Epithelial cell of proximal tubule (primary cell): Measurements from ENCODE around the gene FKBP8. TPM values are rescaled to one million over a fixed set of nuclear protein-coding genes. Genes with fewer than 3 reads are reported as not detected.

Experiments used
- DNase-seq: peaks from one replicate; pipeline ENCODE4 v3.0.0-alpha.2; 2011; ENCODE audit warnings: low read depth
- H3K4me3 ChIP-seq: 2 replicates; pipeline ENCODE4 v1.5.1; 2011; ENCODE audit warnings: low read depth, mild to moderate bottlenecking, low read length
- CTCF ChIP-seq: conservative IDR thresholded peaks from 2 replicates; pipeline ENCODE4 v1.5.1; 2012; ENCODE audit warnings: low read depth, mild to moderate bottlenecking, low read length
- total RNA-seq: library from RNA; depleted of rRNA; stranded (reverse); fragments of >200 nt; gene quantifications from 2 replicates; pipeline ENCODE4 v1.2.3, GENCODE V29; 2015

Gene FKBP8
- total RNA-seq, 1 donor from 2014 or later: 315 TPM

GRCh38 chr19:18519962-18520847 is 23.2 kb downstream of the FKBP8 start:
- TF ChIP-seq CTCF: peak; percentile 68
- DNase-seq: peak; percentile 83
- peak overlapping the region; percentile 98 for H3K4me3 ChIP-seq

- no peak for TF ChIP-seq CTCF
Observed at GRCh38 chr19:18518639-18519038, 24.7 kb downstream of the FKBP8 start.

DNA sequence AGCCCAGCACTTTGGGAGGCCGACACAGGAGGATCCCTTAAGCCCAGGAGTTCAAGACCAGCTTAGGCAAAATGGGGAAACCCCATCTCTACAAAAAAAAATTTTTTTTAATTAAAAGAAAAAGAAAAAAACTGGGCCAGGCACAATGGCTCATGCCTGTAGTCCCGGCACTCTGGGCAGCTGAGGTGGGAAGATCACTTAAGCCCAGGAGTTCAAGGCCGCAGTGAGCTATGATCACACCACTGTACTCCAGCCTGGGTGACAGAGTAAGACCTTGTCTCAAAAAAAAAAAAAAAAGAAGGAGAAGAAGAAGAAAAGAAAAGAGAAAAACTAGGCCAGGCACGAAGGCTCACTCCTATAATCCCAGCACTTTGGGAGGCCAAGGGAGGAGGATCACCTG is 25.8 kb downstream of the FKBP8 start:
- H3K4me3 ChIP-seq: no peak overlapping the region

More at GRCh38 chr19:18518639-18519038, 24.7 kb downstream of the FKBP8 start:
- DNase-seq: no peak
- H3K4me3 ChIP-seq: no peak overlapping the region

DNA sequence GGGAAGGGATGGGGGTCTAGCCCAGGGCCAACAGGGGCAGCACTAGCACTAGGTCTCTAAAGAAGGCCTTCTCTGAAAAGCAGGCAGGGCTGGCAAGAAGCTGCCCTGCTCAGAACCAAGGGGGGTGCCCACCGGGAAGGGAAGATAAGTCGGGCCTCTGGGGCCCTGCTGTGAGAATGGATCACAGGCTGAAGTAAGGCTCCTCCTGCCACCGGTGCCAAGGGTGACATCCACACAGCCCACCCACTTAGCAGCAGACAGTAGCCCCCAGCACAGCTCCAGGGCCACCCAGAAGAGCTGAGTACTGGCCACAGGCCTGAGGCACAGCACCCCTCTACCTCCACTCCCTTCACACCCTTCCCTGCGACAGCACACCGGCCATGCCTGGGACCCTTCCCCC is 27.4 kb downstream of the FKBP8 start:
- no peak overlapping the region for H3K4me3 ChIP-seq
- DNase-seq: no peak
- TF ChIP-seq CTCF: no peak

More for the DNA sequence above, 25.8 kb downstream of the FKBP8 start:
- no peak for TF ChIP-seq CTCF
- no peak for DNase-seq

DNA sequence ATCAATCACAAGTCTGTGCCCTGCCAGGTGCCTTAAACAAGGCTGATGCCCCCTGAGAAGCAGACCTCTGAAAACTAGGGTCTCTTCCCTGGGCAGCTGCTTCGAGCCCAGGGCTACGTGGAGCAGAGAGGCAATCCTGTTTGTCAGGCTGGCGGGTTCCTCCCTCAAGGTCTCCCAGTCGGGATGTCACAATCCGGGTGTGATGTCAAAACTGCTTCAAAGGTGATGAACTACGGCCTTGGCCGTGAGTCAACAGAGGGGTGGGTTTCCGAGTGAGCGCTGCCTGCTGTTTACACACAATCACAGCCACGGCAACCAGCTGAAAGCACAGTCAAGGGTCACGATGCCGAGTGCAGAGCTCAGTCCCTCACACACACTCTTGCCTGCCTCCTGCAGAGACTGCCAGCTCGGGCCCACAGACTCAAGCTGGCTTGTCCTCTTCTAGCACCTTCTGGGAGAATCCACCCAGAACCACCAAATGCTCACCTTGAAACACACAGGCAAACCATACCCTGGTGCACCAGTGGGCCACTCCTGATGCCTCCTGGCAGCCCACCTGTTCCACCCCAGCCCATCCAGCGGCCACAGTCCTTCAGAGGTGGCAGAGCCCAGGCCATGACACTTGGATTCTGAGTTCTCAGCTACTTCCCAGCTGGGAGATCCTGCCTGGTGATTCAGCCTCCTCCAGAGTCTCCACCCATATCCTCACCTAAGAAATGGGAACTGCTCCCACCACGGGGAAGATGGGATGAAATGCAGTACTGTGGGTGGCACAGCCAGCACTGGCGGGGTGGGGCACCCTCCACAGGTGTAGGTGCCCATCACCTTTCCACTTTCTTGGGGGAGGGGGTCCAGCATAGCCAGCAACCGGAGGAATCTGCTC is 28.3 kb downstream of the FKBP8 start:
- peak; percentile 8 for TF ChIP-seq CTCF
- peak; percentile 78 for DNase-seq
- no peak overlapping the region for H3K4me3 ChIP-seq

DNA sequence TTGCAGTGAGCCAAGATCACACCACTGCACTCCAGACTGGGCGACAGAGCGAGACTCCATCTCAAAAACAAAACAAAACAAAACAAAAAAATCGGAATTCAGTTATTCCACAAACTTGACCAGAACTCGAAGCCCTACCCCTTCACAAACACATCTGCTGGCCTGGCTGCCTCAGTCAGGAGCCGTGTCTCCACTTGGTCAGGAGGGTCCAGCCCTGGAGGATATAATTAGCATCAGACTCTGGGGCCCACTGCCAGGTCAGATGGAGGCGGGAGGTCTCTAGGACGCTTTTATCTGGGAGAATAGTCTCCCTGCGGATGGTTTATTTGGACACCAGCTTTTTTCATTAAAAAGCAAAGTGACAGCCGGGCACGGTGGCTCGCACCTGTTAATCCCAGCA is 29.5 kb downstream of the FKBP8 start:
- H3K4me3 ChIP-seq: no peak overlapping the region
- no peak for DNase-seq
- TF ChIP-seq CTCF: no peak
